AG04450 (cell line): ENCODE data around the gene CBX2. TPM values are rescaled to one million over a fixed set of nuclear protein-coding genes. Genes with fewer than 3 reads are reported as not detected.
"Not testable (repeated sequence)": the region's sequence is repeated elsewhere in the genome, so short reads cannot be mapped to it uniquely, and the experiment has no call there.

Experiments
- CTCF ChIA-PET: fragments of 300-600, 350-600 bp; formaldehyde crosslinking; extraction: SDS; loops from one replicate; lab custom pipeline; 2022; ENCODE audit warnings: antibody characterized with exemption, inconsistent platforms; lab: Charles Lee
- POLR2A ChIA-PET: fragments of 350-600 bp; formaldehyde crosslinking; extraction: SDS; loops from one replicate; lab custom pipeline; 2021; ENCODE audit warnings: antibody characterized with exemption, inconsistent platforms; lab: Yijun Ruan, JAX
- DNase-seq: peaks from one replicate; pipeline ENCODE4 v3.0.0-alpha.2; 2011; ENCODE audit warnings: low read depth, low spot score
- H3K27ac ChIP-seq: one replicate; pipeline ENCODE4 v1.5.1; 2012; ENCODE audit warnings: low read depth, low read length, control low read depth
- H3K27me3 ChIP-seq: one replicate; pipeline ENCODE4 v1.6.0; 2012; ENCODE audit warnings: low read length; ENCODE audit not compliant: control insufficient read depth, insufficient read depth
- H3K4me3 ChIP-seq: 2 replicates; pipeline ENCODE4 v1.5.1; 2011; ENCODE audit warnings: mild to moderate bottlenecking, low read depth, low read length, control low read depth
- H3K9me3 ChIP-seq: 2 replicates; pipeline ENCODE4 v1.5.1; 2012; ENCODE audit warnings: low read length; ENCODE audit not compliant: control insufficient read depth, insufficient read depth
- CTCF ChIP-seq: IDR thresholded peaks from 2 replicates; pipeline ENCODE4 v1.5.1; 2011; ENCODE audit warnings: low read depth, low read length, control low read depth, inconsistent platforms
- polyA plus RNA-seq: library from polyadenylated mRNA; depleted of rRNA; stranded (reverse); fragments of >200 nt; gene quantifications from 2 replicates; pipeline ENCODE4 v1.2.3, GENCODE V29; 2011

CBX2 gene
- polyA plus RNA-seq, 1 experiment: 2.3 TPM

GRCh38 chr17:79754370-79754769 lies 23.6 kb upstream of the CBX2 start:
- Histone ChIP-seq H3K4me3 (no peak overlapping the region), H3K27ac (no peak overlapping the region), H3K27me3 (peaks cover 27% of the 10 kb centered on the region), H3K9me3 (no peaks in the 10 kb centered on the region)
- ChIA-PET POLR2A (no interaction called here), CTCF (no interaction called here)
- DNase-seq: no peak
- no peak for TF ChIP-seq CTCF

- H3K9me3 ChIP-seq, CTCF ChIA-PET, DNase-seq, H3K27ac ChIP-seq, H3K4me3 ChIP-seq, POLR2A ChIA-PET: not testable (repeated sequence)
- H3K27me3 ChIP-seq: peaks cover 23% of the 10 kb centered on the region
Observed at GRCh38 chr17:79754903-79755302, 23.0 kb upstream of the CBX2 start.

- Histone ChIP-seq H3K27ac (no peak overlapping the region), H3K4me3 (no peak overlapping the region), H3K9me3 (no peaks in the 10 kb centered on the region), H3K27me3 (peaks cover 19% of the 10 kb centered on the region)
- DNase-seq: no peak
- ChIA-PET CTCF (no interaction called here), POLR2A (no interaction called here)
- no peak for TF ChIP-seq CTCF
Observed at GRCh38 chr17:79755591-79755990, 22.4 kb upstream of the CBX2 start.

- no peak for DNase-seq
- TF ChIP-seq CTCF: no peak
- H3K4me3 ChIP-seq: no peak overlapping the region
- H3K27me3 ChIP-seq: peaks cover 16% of the 10 kb centered on the region
- no peaks in the 10 kb centered on the region; the same call in 1 of the 2 replicates for H3K9me3 ChIP-seq
- H3K27ac ChIP-seq: no peak overlapping the region
- CTCF ChIA-PET: interaction anchor here (1.1 kb wide), 1 partner anchor 248 kb away, joined by 3 read pairs; no protein-coding TSS in a partner anchor
- POLR2A ChIA-PET: no interaction called here
Observed at GRCh38 chr17:79757140-79757745, 20.7 kb upstream of the CBX2 start.

- Histone ChIP-seq H3K27me3 (peaks cover 16% of the 10 kb centered on the region), H3K4me3 (no peak overlapping the region), H3K27ac (no peak overlapping the region), H3K9me3 (no peaks in the 10 kb centered on the region; the same call in 1 of the 2 replicates)
- no peak for TF ChIP-seq CTCF
- DNase-seq: no peak
- ChIA-PET CTCF (interaction anchor here (1.1 to 2.5 kb wide), 3 partner anchors 12 to 247 kb away, joined by 3 to 9 read pairs (median 3); no protein-coding TSS in a partner anchor), POLR2A (interaction anchor here (0.7 kb wide), 1 partner anchor 12 kb away, joined by 3 read pairs; no protein-coding TSS in a partner anchor)
Observed at GRCh38 chr17:79758271-79758670, 19.7 kb upstream of the CBX2 start.
